HepG2 (cell line): ENCODE data around the gene ZBTB25. TPM values are rescaled to one million over a fixed set of nuclear protein-coding genes. Genes with fewer than 3 reads are reported as not detected.

Source experiments
- FOXA1 ChIP-seq, 2 experiments: fragments of 450-650 bp in 1 of 2; sonication (generic) in 1 of 2; formaldehyde crosslinking in 1 of 2; IDR thresholded peaks; 2 replicates each; pipeline versions ENCODE4 v1.4.0 to v1.6.1; 2016 to 2020; ENCODE audit warnings: missing genetic modification reagents in 1 of 2
- GATAD1 ChIP-seq: IDR thresholded peaks from 2 replicates; pipeline ENCODE4 v1.6.1; 2016; ENCODE audit warnings: missing genetic modification reagents, missing compliant biosample characterization
- HNF1B ChIP-seq: sonication (generic); formaldehyde crosslinking; IDR thresholded peaks from 2 replicates; pipeline ENCODE4 v1.5.1; 2020; ENCODE audit warnings: mild to moderate bottlenecking, moderate library complexity, missing genetic modification reagents
- MED8 ChIP-seq: sonication (generic); formaldehyde crosslinking; IDR thresholded peaks from 2 replicates; pipeline ENCODE4 v1.8.1; 2023; ENCODE audit warnings: mild to moderate bottlenecking, missing genetic modification reagents; ENCODE audit not compliant: insufficient replicate concordance
- SOX6 ChIP-seq, 2 experiments: fragments of 450-650 bp in 1 of 2; sonication (generic) in 1 of 2; formaldehyde crosslinking in 1 of 2; IDR thresholded peaks; 2 replicates each; pipeline versions ENCODE4 v1.4.0 to v1.6.1; 2017 to 2020; ENCODE audit warnings: antibody characterized with exemption in 1 of 2, mild to moderate bottlenecking in 1 of 2, missing genetic modification reagents in 1 of 2
- ZHX2 ChIP-seq, 2 experiments: sonication (generic) in 1 of 2; formaldehyde crosslinking in 1 of 2; IDR thresholded peaks; 2 replicates each; pipeline versions ENCODE4 v1.6.1 to v1.9.0; 2014 to 2022; ENCODE audit warnings: antibody characterized with exemption in 1 of 2, borderline replicate concordance in 1 of 2, inconsistent platforms in 1 of 2, low read depth in 1 of 2, missing genetic modification reagents in 1 of 2
- ZNF432 ChIP-seq: sonication (generic); formaldehyde crosslinking; IDR thresholded peaks from 2 replicates; pipeline ENCODE4 v1.5.0; 2020; ENCODE audit warnings: missing genetic modification reagents, mild to moderate bottlenecking, borderline replicate concordance
- ZNF891 ChIP-seq: sonication (generic); formaldehyde crosslinking; IDR thresholded peaks from 2 replicates; pipeline ENCODE4 v1.5.0; 2020; ENCODE audit warnings: mild to moderate bottlenecking, missing genetic modification reagents
- polyA plus RNA-seq, 8 experiments: library from polyadenylated mRNA; depleted of rRNA in 3 of 8; stranded (reverse) in 7 of 8; unstranded in 1 of 8; fragments of >200 nt; fragmentation: Illumina TruSeq in 4 of 8; extraction: Trizol in 4 of 8; gene quantifications; 2 replicates each; pipeline versions ENCODE4 v1.2.1 to v1.2.3, GENCODE V29; 2011 to 2016; ENCODE audit warnings: low read depth in 4 of 8, missing spikeins in 1 of 8, mixed read lengths in 1 of 8; ENCODE audit not compliant: insufficient read depth in 1 of 8
- total RNA-seq, 5 experiments: library from RNA; depleted of rRNA; stranded (reverse); fragments of >200 nt; fragmentation: Illumina TruSeq; extraction: Trizol; gene quantifications; 2 replicates each; pipeline ENCODE4 v1.2.3, GENCODE V29; 2016; ENCODE audit warnings: low read depth in 1 of 5
- TF ChIP-seq, protein P1 (sequence below): sonication (generic); IDR thresholded peaks from 2 replicates; pipeline ENCODE4 v1.6.1; 2016; ENCODE audit warnings: low read depth, borderline replicate concordance
- TF ChIP-seq, protein P2 (sequence below): IDR thresholded peaks from 2 replicates; pipeline ENCODE4 v1.6.1; 2016; ENCODE audit warnings: mild to moderate bottlenecking
- TF ChIP-seq, protein P3 (sequence below): sonication (generic); formaldehyde crosslinking; IDR thresholded peaks from 2 replicates; pipeline ENCODE4 v1.5.0; 2020; ENCODE audit warnings: mild to moderate bottlenecking, missing genetic modification reagents, borderline replicate concordance

Gene ZBTB25
- total and polyA plus RNA-seq, 2 of the 13 experiments (the other 11 are each of a cell fraction or from before 2014, with no cell fraction given): 3.5 to 7.6 TPM

DNA sequence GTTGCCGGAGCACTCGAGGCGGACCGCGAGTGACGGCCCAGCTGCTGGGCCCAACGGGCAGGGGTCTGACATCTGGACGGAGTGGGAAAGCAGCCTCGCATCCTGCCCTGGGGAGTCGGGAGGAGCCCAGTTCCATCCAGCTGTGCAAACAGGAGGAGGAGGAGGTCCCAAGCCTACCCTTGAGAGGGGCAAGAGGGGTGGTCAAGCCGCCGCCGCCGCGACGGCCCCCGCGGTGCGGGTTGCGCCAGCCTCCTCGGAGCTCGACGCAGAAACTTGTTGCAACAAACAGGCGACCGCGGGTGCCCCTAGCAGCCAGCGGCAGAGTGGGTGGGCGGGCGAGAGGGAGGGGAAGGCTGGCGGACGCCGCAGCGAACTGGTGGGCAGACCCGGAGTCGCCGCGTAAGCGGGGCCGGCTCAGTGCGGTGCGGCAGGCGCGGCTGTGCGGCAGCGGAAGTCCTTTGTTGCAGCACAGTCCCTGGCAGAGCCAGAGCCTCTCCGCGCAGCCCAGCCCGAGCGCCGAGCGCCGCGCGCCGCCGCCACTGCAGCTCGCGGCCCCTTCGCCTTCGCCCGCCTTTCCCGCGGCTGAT, 765 bp upstream of the ZBTB25 start, which contains the start of gene ZBTB1 (continued):
- TF ChIP-seq, protein P1, sequence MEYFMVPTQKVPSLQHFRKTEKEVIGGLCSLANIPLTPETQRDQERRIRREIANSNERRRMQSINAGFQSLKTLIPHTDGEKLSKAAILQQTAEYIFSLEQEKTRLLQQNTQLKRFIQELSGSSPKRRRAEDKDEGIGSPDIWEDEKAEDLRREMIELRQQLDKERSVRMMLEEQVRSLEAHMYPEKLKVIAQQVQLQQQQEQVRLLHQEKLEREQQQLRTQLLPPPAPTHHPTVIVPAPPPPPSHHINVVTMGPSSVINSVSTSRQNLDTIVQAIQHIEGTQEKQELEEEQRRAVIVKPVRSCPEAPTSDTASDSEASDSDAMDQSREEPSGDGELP: peak; percentile 96
- TF ChIP-seq HNF1B (CRISPR knock-in tag) (peak; percentile 25; the same call in 1 of the 2 replicates), ZHX2 (IDR thresholded peaks at IDR 0.05; ENCODE audit: low read depth) (0 out of 2 replicates have a peak, but pooled peaks have one; percentile 7), ZHX2 (CRISPR knock-in tag; IDR thresholded peaks at IDR 0.05; ENCODE audit: borderline replicate concordance) (no peak), GATAD1 (CRISPR knock-in tag) (no peak; the same call in 1 of the 2 replicates), MED8 (CRISPR knock-in tag) (peak; percentile 19), FOXA1 (IDR thresholded peaks at IDR 0.05) (no peak), FOXA1 (CRISPR knock-in tag; IDR thresholded peaks at IDR 0.05) (peak; percentile 84), SOX6 (IDR thresholded peaks at IDR 0.05) (no peak), SOX6 (CRISPR knock-in tag; IDR thresholded peaks at IDR 0.05) (0 out of 2 replicates have a peak, but pooled peaks have one; percentile 31), ZNF432 (0 out of 2 replicates have a peak, but pooled peaks have one; percentile 49), ZNF891 (CRISPR knock-in tag) (peak; percentile 83)
- TF ChIP-seq, protein P2, sequence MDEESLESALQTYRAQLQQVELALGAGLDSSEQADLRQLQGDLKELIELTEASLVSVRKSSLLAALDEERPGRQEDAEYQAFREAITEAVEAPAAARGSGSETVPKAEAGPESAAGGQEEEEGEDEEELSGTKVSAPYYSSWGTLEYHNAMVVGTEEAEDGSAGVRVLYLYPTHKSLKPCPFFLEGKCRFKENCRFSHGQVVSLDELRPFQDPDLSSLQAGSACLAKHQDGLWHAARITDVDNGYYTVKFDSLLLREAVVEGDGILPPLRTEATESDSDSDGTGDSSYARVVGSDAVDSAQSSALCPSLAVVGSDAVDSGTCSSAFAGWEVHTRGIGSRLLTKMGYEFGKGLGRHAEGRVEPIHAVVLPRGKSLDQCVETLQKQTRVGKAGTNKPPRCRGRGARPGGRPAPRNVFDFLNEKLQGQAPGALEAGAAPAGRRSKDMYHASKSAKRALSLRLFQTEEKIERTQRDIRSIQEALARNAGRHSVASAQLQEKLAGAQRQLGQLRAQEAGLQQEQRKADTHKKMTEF (CRISPR knock-in tag): peak; percentile 62; the same call in 1 of the 2 replicates
- TF ChIP-seq, protein P3, sequence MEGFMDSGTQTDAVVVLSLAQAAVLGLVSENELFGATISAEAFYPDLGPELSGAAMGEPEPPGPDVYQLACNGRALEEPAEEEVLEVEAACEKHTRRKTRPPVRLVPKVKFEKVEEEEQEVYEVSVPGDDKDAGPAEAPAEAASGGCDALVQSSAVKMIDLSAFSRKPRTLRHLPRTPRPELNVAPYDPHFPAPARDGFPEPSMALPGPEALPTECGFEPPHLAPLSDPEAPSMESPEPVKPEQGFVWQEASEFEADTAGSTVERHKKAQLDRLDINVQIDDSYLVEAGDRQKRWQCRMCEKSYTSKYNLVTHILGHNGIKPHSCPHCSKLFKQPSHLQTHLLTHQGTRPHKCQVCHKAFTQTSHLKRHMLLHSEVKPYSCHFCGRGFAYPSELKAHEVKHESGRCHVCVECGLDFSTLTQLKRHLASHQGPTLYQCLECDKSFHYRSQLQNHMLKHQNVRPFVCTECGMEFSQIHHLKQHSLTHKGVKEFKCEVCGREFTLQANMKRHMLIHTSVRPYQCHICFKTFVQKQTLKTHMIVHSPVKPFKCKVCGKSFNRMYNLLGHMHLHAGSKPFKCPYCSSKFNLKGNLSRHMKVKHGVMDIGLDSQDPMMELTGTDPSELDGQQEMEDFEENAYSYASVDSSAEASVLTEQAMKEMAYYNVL (CRISPR knock-in tag): no peak
